Esophagus squamous epithelium (tissue), 5 donors: ENCODE results near the gene NIM1K. TPM values are rescaled to one million over a fixed set of nuclear protein-coding genes. Genes with fewer than 3 reads are reported as not detected.
"Not testable (repeated sequence)": the region's sequence is repeated elsewhere in the genome, so short reads cannot be mapped to it uniquely, and the experiment has no call there.

Experiments
- DNase-seq: peaks from one replicate; lab custom pipeline; 2025; lab: John Stamatoyannopoulos, UW
- H3K27ac ChIP-seq, 4 donors: fragments of 200-600 bp; sonication (generic); one replicate each; pipeline ENCODE4 v1.5.1; 2016 to 2019; ENCODE audit warnings: mild to moderate bottlenecking in 1 of 4
- H3K27me3 ChIP-seq, 4 donors: fragments of 200-600 bp; sonication (generic); 1 replicate in 3 of 4; 2 replicates in 1 of 4; pipeline versions ENCODE4 v1.5.1 to v1.6.0; 2017 to 2021; ENCODE audit warnings: antibody characterized with exemption in 1 of 4
- H3K36me3 ChIP-seq, 3 donors: fragments of 200-600 bp; sonication (generic); one replicate each; pipeline ENCODE4 v1.5.1; 2016 to 2019
- H3K4me1 ChIP-seq, 3 donors: fragments of 200-600 bp; sonication (generic); one replicate each; pipeline ENCODE4 v1.5.1; 2017 to 2019
- H3K4me3 ChIP-seq, 4 donors: fragments of 200-600 bp; sonication (generic); 1 replicate in 3 of 4; 2 replicates in 1 of 4; pipeline ENCODE4 v1.5.1; 2016 to 2019; ENCODE audit warnings: mild to moderate bottlenecking in 2 of 4, moderate library complexity in 1 of 4
- H3K9me3 ChIP-seq, 3 donors: fragments of 200-600 bp; sonication (generic); one replicate each; pipeline ENCODE4 v1.5.1; 2016 to 2019
- POLR2A ChIP-seq, 4 donors: fragments of 450-650 bp; IDR thresholded peaks; one replicate each; pipeline ENCODE4 v1.6.1; 2017; ENCODE audit warnings: antibody characterized with exemption in 4 of 4, mild to moderate bottlenecking in 4 of 4, moderate library complexity in 3 of 4
- WGBS, 2 donors: methylation state at CpG; one replicate each; pipeline ENCODE4 v1.1.5; 2018; 5-methylcytosine and 5-hydroxymethylcytosine counted together
- intact Hi-C: fragments of 100-400 bp; cut with DNase I; formaldehyde crosslinking; loops from one replicate; pipeline ENCODE4 v1.15.0; 2022
- total RNA-seq, 4 donors: library from RNA; depleted of rRNA; stranded (reverse); fragments of >200 nt; gene quantifications; one replicate each; pipeline ENCODE4 v1.1.0, GENCODE V29; 2016
- TF ChIP-seq, protein P1 (sequence below), 6 experiments: fragments of 450-650 bp in 4 of 6; fragments of 200-600 bp in 2 of 6; sonication (generic) in 2 of 6; IDR thresholded peaks; one replicate each; pipeline ENCODE4 v1.5.1; 2016 to 2019; ENCODE audit warnings: antibody characterized with exemption in 6 of 6, mild to moderate bottlenecking in 4 of 6, moderate library complexity in 4 of 6
- donor health status: DM: yes; HTN: yes; CAD: no.

NIM1K gene
- total RNA-seq, 4 donors from 2014 or later = 0.38 TPM; not detected in 2

DNA sequence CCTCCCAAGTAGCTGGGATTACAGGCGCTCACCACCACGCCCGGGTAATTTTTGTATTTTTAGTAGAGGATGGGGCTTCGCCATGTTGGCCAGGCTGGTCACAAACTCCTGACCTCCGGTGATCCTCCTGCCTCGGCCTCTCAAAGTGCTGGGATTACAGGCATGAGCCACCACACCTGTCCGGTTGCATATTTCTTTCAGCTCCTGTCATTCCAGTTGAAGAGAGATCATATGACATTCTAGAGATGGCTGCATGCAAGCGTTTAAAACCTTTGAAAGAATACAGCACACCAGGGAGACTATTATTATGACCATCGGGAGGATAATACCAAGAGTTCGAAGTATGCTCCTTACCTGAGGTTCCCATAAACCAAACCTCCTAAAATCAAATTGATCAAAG lies 9.6 kb upstream of the NIM1K start:
- 97 to 99% methylated on average over 9 to 10 of the region's 10 CpGs for WGBS, 2 donors
- H3K4me3 ChIP-seq = no peak overlapping the region
- TF ChIP-seq POLR2A (IDR thresholded peaks at IDR 0.05) = no peak
- TF ChIP-seq, protein P1, sequence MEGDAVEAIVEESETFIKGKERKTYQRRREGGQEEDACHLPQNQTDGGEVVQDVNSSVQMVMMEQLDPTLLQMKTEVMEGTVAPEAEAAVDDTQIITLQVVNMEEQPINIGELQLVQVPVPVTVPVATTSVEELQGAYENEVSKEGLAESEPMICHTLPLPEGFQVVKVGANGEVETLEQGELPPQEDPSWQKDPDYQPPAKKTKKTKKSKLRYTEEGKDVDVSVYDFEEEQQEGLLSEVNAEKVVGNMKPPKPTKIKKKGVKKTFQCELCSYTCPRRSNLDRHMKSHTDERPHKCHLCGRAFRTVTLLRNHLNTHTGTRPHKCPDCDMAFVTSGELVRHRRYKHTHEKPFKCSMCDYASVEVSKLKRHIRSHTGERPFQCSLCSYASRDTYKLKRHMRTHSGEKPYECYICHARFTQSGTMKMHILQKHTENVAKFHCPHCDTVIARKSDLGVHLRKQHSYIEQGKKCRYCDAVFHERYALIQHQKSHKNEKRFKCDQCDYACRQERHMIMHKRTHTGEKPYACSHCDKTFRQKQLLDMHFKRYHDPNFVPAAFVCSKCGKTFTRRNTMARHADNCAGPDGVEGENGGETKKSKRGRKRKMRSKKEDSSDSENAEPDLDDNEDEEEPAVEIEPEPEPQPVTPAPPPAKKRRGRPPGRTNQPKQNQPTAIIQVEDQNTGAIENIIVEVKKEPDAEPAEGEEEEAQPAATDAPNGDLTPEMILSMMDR (IDR thresholded peaks at IDR 0.05) = no peak
- intact Hi-C loops = no loop called here
- no peaks in the 10 kb centered on the region for H3K9me3 ChIP-seq
- no peak for DNase-seq
- H3K36me3 ChIP-seq = peaks cover 0 to 10% (median 0%) of the 10 kb centered on the region in 3 donors
- H3K27me3 ChIP-seq = no peaks in the 10 kb centered on the region
- H3K4me1 ChIP-seq = no peaks in the 10 kb centered on the region
- no peak overlapping the region for H3K27ac ChIP-seq

DNA sequence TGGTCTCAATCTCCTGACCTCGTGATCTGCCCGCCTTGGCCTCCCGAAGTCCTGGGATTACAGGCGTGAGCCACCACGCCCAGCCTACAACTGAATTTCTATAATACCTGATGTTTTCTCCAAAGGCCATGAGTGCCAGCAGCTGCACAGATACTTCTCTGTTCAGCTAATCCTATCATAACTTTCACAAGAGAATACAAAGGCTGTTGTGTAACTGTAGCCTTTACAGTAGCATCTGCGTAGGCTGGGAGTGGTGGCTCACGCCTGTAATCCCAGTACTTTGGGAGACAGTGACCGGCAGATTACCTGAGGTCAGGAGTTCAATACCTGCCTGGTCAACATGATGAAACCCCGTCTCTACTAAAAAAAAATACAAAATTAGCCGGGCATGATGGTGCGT lies 8.9 kb upstream of the NIM1K start:
- DNase-seq, H3K36me3 ChIP-seq, H3K4me1 ChIP-seq, H3K27me3 ChIP-seq, H3K27ac ChIP-seq, intact Hi-C loops, H3K9me3 ChIP-seq, H3K4me3 ChIP-seq: not testable (repeated sequence)
- WGBS, 2 donors = 89 to 95% methylated on average over 6 to 10 of the region's 11 CpGs

DNA sequence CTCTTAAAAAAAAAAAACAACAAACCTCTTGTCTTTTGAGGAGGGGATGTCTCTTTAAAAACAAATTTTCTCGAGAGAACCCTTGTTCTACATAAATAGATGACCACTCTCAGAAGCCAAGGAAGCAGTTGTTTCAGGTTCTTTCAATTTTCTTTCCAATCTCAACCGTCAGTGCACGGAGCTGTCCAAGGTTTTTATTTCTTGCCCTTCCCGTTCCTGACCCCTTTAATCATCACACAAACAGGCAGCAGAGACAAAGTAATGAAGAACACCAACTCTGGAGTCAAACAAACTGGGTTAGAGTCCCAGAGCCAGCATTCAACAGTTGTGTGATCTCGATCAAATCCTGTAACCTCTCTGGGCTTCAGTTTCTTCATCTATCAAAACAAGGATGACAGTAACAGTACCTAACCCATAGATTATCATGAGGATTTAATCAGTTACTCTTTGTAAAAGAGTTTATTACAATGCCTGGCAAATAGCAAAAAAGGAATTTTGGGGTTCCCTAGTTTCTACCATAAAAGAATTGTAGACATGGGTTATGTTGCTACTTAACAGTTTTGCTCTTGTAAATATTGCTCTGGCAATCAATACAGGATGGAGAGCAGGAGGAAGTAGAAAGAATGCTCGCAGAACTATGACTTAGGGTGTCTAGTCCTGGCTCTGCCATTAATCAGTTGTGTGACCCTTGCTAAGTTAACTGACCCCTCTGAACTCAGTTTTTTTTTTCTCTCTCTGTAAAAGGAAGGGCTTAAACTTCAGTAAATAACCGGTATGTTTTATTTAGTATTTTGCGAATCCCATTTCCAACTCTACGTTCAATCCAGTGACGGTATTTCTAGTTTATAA lies 1.0 kb upstream of the NIM1K start:
- 35 to 43% methylated on average over 10 of the region's 10 CpGs for WGBS, 2 donors
- peaks cover 0 to 19% (median 0%) of the 10 kb centered on the region in 4 donors for H3K27me3 ChIP-seq
- H3K36me3 ChIP-seq = no peaks in the 10 kb centered on the region
- peak overlapping the region in 2 of 4 donors; percentile 57 to 77 for H3K4me3 ChIP-seq
- no peak for TF ChIP-seq POLR2A (IDR thresholded peaks at IDR 0.05)
- TF ChIP-seq, protein P1 (IDR thresholded peaks at IDR 0.05) = no peak
- intact Hi-C loops = no loop called here
- H3K4me1 ChIP-seq = peaks cover 16 to 34% (median 17%) of the 10 kb centered on the region in 3 donors
- H3K27ac ChIP-seq = no peak overlapping the region
- H3K9me3 ChIP-seq = no peaks in the 10 kb centered on the region
- DNase-seq = no peak

DNA sequence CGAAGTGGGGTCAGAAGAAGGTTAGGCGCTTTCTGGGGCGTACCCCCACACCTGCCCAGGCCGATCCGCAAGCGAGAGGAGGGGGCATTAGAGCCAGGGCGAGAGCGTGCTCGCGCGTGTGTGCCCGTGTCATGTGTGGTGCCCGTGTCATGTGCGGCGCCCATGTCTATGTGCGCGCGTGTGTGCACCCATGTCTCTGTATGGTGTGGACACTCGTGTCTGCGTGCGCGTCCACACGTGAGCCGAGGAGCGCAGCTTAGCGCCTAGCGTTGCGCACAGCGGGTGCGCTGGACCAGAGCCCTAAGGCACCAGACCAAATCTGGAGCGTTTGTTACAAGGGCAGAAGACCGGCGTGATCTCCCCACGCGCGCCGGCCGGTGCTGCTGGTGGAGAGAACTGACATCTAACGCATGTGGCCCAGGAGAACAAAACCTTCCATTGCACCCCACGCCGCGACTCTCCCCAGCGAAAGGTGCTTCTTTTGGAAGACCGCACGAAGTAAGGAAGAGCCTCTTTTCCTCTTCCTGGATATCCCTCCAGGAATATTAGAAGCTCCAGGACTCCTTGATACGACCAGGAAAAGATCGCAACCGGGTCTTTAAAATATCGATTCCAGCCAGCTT lies 644 bp downstream of the NIM1K start:
- intact Hi-C loops = no loop called here
- WGBS, 2 donors = 4% methylated on average over 20 of the region's 49 CpGs; no CpG with 5 or more reads in 1 of the 2 donors
- Histone ChIP-seq H3K4me3 (peak overlapping the region; percentile 41 to 77 (median 52)), H3K27ac (peak overlapping the region in 2 of 4 donors; percentile 2 to 46), H3K36me3 (no peaks in the 10 kb centered on the region), H3K4me1 (peaks cover 16 to 34% (median 17%) of the 10 kb centered on the region in 3 donors), H3K9me3 (no peaks in the 10 kb centered on the region), H3K27me3 (peaks cover 0 to 19% (median 0%) of the 10 kb centered on the region in 4 donors)
- no peak for DNase-seq
- no peak for TF ChIP-seq POLR2A (IDR thresholded peaks at IDR 0.05)
- TF ChIP-seq, protein P1 (IDR thresholded peaks at IDR 0.05) = no peak

DNA sequence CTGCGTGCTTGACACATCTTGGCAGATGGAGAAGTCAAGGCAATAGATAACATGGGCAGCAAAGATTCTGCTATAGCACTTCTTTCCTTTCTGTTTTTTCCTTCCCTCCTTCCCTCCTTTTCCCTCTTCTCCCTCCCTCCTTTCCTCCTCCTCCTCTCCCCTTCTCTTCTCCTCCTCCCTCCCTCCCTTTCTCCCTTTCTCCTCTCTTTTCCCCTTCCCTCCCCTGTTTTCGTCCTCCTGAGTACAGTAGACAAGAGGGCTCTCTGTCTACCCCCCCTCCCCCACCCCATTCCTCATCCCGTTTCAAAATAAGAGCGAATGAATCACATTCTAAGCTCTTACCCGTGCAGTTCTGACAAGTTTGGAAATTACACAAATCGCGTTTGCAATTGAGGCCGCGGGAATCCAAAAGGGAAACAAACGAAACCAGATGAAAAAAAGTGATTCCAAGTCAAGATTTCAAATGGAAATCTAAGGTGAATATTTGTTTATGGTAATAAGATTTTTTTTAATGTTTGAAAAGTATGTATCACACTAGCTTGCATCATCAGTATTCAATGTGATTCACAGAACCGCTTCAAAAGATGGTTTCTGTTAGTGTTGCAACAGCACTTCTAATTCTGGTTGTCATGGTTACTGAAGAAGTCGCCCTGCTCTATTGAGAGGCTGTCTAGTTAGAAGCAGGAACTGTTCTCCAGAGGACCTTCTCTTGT lies 1.3 kb downstream of the NIM1K start:
- intact Hi-C loops = no loop called here

More for the DNA sequence above, 1.3 kb downstream of the NIM1K start:
- peaks cover 0 to 19% (median 0%) of the 10 kb centered on the region in 4 donors for H3K27me3 ChIP-seq
- no peaks in the 10 kb centered on the region for H3K9me3 ChIP-seq
- no peak for DNase-seq
- H3K4me3 ChIP-seq = peak overlapping the region; percentile 41 to 77 (median 52)
- peak overlapping the region in 1 of 4 donors; percentile 46 for H3K27ac ChIP-seq
- peaks cover 16 to 34% (median 17%) of the 10 kb centered on the region in 3 donors for H3K4me1 ChIP-seq
- 0 to 3% methylated on average over 11 to 12 of the region's 12 CpGs for WGBS, 2 donors
- TF ChIP-seq, protein P1 (IDR thresholded peaks at IDR 0.05) = no peak
- no peak for TF ChIP-seq POLR2A (IDR thresholded peaks at IDR 0.05)
- no peaks in the 10 kb centered on the region for H3K36me3 ChIP-seq
